Measurements from ENCODE around the gene PPWD1.

DNA sequence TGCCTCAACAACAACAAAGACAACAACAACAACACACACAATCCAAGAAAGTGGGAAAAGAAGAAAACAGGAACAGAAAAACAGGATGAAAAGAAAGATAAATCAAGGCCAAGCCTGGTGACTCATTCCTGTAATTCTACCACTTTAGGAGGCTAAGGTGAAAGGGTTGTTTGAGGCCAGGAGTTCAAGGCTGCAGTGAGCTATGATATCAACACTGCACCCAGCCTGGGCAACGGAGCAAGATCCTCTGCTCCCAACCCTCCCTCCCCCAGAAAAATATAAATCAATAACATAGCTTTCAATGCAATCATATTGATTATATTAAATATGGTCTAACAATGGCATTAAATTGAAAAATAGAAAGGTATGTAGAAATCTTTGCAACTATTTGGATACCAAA, 32.2 kb upstream of the PPWD1 start:
- TF ChIP-seq POLR2A (IDR thresholded peaks at IDR 0.05) = no peak
- TF ChIP-seq, protein P1, sequence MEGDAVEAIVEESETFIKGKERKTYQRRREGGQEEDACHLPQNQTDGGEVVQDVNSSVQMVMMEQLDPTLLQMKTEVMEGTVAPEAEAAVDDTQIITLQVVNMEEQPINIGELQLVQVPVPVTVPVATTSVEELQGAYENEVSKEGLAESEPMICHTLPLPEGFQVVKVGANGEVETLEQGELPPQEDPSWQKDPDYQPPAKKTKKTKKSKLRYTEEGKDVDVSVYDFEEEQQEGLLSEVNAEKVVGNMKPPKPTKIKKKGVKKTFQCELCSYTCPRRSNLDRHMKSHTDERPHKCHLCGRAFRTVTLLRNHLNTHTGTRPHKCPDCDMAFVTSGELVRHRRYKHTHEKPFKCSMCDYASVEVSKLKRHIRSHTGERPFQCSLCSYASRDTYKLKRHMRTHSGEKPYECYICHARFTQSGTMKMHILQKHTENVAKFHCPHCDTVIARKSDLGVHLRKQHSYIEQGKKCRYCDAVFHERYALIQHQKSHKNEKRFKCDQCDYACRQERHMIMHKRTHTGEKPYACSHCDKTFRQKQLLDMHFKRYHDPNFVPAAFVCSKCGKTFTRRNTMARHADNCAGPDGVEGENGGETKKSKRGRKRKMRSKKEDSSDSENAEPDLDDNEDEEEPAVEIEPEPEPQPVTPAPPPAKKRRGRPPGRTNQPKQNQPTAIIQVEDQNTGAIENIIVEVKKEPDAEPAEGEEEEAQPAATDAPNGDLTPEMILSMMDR (IDR thresholded peaks at IDR 0.05) = no peak
